NCI-H345 (cell line): ENCODE results near the gene HLA-DOB.
A peak's percentile ranks its signal among the peaks of the same experiment; 100 is the strongest.

ENCODE experiments used
- DNase-seq: peaks from one replicate; lab custom pipeline; 2025; lab: John Stamatoyannopoulos, UW

The HLA-DOB gene

DNA sequence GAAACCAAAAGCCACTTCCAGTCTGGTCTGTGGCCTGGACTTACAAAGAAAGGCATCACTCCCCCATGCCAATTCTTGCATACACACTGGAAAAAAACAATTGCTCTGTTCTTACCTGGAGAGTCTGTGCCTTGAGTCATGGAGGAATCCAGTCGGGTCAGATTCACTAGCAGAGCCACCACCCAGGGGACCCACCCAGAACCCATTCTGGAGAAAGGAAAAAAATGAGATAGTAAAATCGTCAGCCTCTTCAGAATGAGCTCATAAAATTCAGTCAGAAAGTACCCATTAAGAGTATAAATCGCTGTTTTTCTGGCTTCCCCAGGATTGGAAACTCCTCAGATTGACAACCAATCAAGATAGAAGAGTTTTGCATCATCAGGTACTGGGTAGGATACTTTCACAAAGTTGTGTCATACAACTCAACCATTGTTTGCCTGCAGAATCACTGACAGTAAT is at the start of gene HLA-DOB:
HLA-DOB (minus strand) TSS at position 257 of the 459 bp plus-strand sequence; CDS start at position 206, 51 bp downstream.
- DNase-seq, result no peak

GRCh38 chr6:32865724-32866443 is 49.1 kb upstream of the HLA-DOB start:
- DNase-seq, result no peak

- DNase-seq, result no peak
Observed at GRCh38 chr6:32862725-32863124, 45.9 kb upstream of the HLA-DOB start.

DNA sequence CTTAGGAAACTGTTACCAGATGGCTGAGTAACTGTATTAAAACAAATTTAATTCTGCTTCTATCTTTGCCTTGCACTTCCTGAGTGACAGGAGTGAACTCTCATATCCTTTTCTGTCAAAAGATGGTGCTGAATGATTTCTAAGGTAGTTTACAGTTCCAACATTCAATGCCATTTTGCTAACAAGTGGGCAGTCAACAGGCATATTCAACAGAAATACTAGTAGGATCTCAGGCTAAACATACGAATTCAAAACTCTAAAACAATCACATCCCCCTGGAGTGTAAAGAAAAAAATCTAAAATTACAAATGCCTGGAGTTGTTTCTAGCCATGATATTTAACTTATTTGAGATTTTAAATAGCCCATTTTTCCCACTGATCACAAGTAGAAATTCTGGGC is 43.9 kb upstream of the HLA-DOB start:
- DNase-seq, result no peak

GRCh38 chr6:32858194-32858593 is 41.4 kb upstream of the HLA-DOB start:
- no peak for DNase-seq

DNA sequence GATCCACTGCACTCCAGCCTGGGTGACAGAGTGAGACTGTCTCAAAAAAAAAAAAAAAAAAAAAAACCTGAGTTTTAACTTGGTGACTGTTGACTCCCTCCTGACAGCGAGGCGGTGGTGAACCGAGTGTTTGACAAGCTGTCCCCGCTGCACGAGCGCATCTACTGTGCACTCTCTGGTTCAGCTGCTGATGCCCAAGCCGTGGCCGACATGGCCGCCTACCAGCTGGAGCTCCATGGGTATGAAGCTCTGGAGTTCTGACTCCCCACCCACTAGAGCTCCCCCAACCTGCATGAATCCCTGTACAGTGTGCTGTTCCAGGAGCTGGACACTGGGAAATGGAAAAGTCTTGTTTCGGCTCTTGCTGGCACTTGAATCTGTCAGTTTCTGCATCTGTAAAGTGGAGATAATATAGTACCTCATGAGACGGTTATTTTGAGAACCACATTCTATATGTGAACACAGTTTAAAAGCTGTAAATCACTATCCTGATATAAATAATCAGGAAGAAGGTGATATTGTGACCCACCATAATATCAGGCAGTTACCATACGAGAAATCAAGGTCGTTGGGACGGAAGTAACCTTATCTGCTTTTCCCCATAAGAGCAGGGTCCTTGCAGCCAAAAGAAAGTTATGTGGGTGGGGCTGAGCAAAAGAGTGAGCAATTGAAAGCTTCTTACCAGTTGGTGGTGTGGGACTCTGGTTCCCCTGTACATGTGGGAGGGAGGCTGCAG is 40.5 kb upstream of the HLA-DOB start:
- no peak for DNase-seq

- no peak for DNase-seq
Observed at GRCh38 chr6:32855467-32856174, 38.8 kb upstream of the HLA-DOB start.

DNA sequence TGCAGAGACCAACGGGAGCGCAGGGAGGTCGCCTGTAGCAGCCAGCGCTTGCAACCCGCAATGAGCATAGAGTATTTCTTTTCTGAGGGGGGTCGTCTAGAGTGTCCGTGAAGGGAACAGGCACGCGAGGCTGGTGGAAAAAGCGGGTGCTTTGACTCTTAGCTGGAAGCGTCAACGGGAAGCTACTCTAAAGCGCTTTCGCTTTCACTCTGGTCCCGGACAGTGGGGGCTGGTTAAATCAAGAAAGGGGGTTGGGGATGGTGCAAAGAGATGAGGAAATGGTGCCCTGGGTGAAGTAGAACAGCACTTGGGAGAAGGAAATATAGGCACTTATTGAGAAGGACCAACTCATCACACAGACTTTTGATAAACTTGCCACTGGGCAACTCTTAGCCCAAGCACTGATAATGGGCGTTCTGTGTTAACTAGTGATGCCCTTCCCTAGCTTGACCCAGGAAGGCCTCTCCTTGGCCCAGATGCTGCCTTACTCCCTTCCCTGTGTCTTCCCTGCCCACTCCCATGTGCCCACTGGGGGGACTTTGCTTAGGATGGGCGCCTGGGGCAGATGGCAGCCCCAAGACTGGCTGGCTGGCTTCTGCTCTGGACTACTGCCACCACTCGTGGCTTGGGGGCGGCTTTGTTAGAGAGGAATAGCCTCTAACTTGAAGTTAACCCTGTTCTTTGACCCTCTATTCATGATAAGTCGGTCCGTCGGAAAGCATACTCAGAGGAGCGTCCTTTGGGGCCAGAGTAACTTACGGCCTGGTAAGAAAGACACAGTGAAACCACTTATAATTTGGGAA is 37.8 kb upstream of the HLA-DOB start:
- no peak for DNase-seq

GRCh38 chr6:32853541-32854375 is 37.0 kb upstream of the HLA-DOB start, which contains the start of the genes PSMB9 and TAP1:
PSMB9 (plus strand) TSS chr6:32854192; CDS start chr6:32854230, 38 bp downstream.
TAP1 (minus strand) TSS chr6:32853704; CDS start chr6:32853636, 68 bp downstream.
- peak; percentile 88 for DNase-seq

- DNase-seq, result peak; percentile 35
Observed at GRCh38 chr6:32852844-32853540, 36.2 kb upstream of the HLA-DOB start.

- no peak for DNase-seq
Observed at GRCh38 chr6:32852018-32852843, 35.4 kb upstream of the HLA-DOB start.

GRCh38 chr6:32851025-32851424 is 34.2 kb upstream of the HLA-DOB start:
- DNase-seq, result no peak

DNA sequence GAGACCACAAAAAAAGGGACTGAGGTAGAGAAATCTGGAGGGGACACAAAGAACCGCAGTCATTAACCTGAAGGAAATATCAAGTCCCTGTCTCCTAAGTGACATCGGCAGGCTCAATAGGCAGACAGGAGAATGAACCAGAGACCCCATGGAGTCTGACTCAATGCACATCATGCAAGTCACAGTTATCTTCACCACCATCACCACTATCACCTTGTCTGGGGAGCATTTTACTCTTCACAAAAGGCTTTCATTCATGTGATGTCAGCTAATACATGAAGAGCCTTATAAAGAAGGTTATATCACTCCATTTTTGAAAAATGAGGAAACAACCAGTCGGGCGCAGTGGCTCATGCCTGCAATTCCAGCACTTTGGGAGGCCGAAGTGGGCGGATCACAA is 32.3 kb upstream of the HLA-DOB start:
- DNase-seq, result no peak

GRCh38 chr6:32847795-32848194 is 31.0 kb upstream of the HLA-DOB start:
- DNase-seq, result no peak

- no peak for DNase-seq
Observed at GRCh38 chr6:32847004-32847403, 30.2 kb upstream of the HLA-DOB start.

DNA sequence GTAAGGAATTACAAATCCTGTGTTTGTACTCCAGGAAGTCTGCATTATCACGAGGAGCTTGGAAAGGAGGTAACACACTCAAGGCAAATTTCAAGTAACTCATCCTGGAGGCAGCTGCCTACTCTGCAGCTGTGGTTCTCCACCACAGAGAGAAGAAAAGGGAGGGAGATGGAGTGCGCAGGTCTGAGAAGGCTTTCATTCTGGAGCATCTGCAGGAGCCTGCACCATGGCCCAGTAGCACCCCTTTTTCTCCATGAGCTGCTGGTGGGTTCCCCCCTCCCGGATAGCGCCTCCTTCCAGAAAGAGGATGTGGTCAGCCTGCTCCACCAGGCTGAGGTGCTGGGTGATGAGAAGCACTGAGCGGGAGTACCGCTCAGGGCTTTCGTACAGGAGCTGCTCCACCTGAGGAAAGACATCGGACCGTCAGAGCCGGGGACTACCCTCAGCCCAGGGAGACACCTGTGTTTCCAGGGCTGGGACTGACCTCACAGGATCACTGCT is 28.6 kb upstream of the HLA-DOB start:
- DNase-seq, result no peak

- no peak for DNase-seq
Observed at GRCh38 chr6:32844839-32845383, 28.1 kb upstream of the HLA-DOB start.

- DNase-seq, result peak; percentile 98
Observed at GRCh38 chr6:32843979-32844838, 27.4 kb upstream of the HLA-DOB start, which contains the start of gene PSMB8. PSMB8 (minus strand) TSS chr6:32844047; CDS start chr6:32843996, 51 bp downstream.
